Sigmoid colon (tissue), 3 donors: ENCODE results near the gene C3orf62.

Experiments
- CTCF ChIP-seq, 4 experiments: fragments of 450-650 bp in 3 of 4; fragments of 200-600 bp in 1 of 4; IDR thresholded peaks; one replicate each; pipeline ENCODE4 v1.5.1; 2016 to 2019; ENCODE audit warnings: antibody characterized with exemption in 4 of 4, mild to moderate bottlenecking in 3 of 4, moderate library complexity in 2 of 4
- POLR2A ChIP-seq, 2 donors: fragments of 450-650 bp; IDR thresholded peaks; one replicate each; pipeline ENCODE4 v1.6.1; 2016; ENCODE audit warnings: antibody characterized with exemption in 2 of 2, mild to moderate bottlenecking in 2 of 2, moderate library complexity in 2 of 2

GRCh38 chr3:49310677-49311076 lies 33.6 kb upstream of the C3orf62 start:
- no peak for TF ChIP-seq CTCF (IDR thresholded peaks at IDR 0.05)
- no peak for TF ChIP-seq POLR2A (IDR thresholded peaks at IDR 0.05)
